MCF 10A (cell line): Measurements from ENCODE around the gene S100A2. TPM values are rescaled to one million over a fixed set of nuclear protein-coding genes. Genes with fewer than 3 reads are reported as not detected.

Experiments used
- BruUV-seq: library from RNA; stranded (reverse); fragments of 400-500 nt; replicated peaks from 2 replicates; lab custom pipeline; 2021; lab: Mats Ljungman, UMichigan
- CTCF ChIA-PET: fragments of 300-600 bp; sonication (Branson Sonifier 250); formaldehyde crosslinking; extraction: SDS; loops from one replicate; lab custom pipeline; 2021; ENCODE audit warnings: antibody characterized with exemption, inconsistent platforms; lab: Yijun Ruan, JAX
- POLR2A ChIA-PET: fragments of 300-600, 350-650 bp; sonication (Branson Sonifier 250); formaldehyde crosslinking; extraction: SDS; loops from one replicate; lab custom pipeline; 2020; ENCODE audit warnings: antibody characterized with exemption, inconsistent platforms; lab: Yijun Ruan, JAX
- DNase-seq: peaks from one replicate; pipeline ENCODE4 v3.0.0-alpha.2; 2018; ENCODE audit not compliant: unreplicated experiment
- H3K27ac Mint-ChIP-seq: one replicate; pipeline ENCODE4 v1.8.0; 2022; ENCODE audit warnings: mild to moderate bottlenecking, low read depth, mixed read lengths; ENCODE audit not compliant: unreplicated experiment
- H3K27me3 Mint-ChIP-seq: one replicate; pipeline ENCODE4 v1.8.0; 2022; ENCODE audit warnings: mixed read lengths; ENCODE audit not compliant: insufficient read depth, unreplicated experiment
- H3K36me3 Mint-ChIP-seq: one replicate; pipeline ENCODE4 v1.8.0; 2022; ENCODE audit warnings: mild to moderate bottlenecking, moderate library complexity, mixed read lengths; ENCODE audit not compliant: insufficient read depth, unreplicated experiment
- H3K4me1 Mint-ChIP-seq: one replicate; pipeline ENCODE4 v1.8.0; 2022; ENCODE audit warnings: mixed read lengths; ENCODE audit not compliant: insufficient read depth, unreplicated experiment
- H3K4me3 Mint-ChIP-seq: one replicate; pipeline ENCODE4 v1.8.0; 2022; ENCODE audit warnings: mild to moderate bottlenecking, moderate library complexity, mixed read lengths; ENCODE audit not compliant: unreplicated experiment
- H3K9me3 Mint-ChIP-seq: one replicate; pipeline ENCODE4 v1.8.0; 2022; ENCODE audit warnings: mixed read lengths; ENCODE audit not compliant: unreplicated experiment
- intact Hi-C: fragments of 100-400 bp; cut with micrococcal nuclease; formaldehyde crosslinking; loops from 2 replicates; pipeline ENCODE4 v1.14.1; 2022
- total RNA-seq: library from RNA; stranded (reverse); gene quantifications from 2 replicates; pipeline ENCODE4 v1.2.3, GENCODE V29; 2022
- TF ChIP-seq, protein P1 (sequence below): fragments of 200-600 bp; IDR thresholded peaks from one replicate; pipeline ENCODE4 v1.8.0; 2022; ENCODE audit warnings: antibody characterized with exemption, mild to moderate bottlenecking; ENCODE audit not compliant: unreplicated experiment

Gene S100A2
- total RNA-seq, 1 experiment from 2014 or later = 5,064 TPM

DNA sequence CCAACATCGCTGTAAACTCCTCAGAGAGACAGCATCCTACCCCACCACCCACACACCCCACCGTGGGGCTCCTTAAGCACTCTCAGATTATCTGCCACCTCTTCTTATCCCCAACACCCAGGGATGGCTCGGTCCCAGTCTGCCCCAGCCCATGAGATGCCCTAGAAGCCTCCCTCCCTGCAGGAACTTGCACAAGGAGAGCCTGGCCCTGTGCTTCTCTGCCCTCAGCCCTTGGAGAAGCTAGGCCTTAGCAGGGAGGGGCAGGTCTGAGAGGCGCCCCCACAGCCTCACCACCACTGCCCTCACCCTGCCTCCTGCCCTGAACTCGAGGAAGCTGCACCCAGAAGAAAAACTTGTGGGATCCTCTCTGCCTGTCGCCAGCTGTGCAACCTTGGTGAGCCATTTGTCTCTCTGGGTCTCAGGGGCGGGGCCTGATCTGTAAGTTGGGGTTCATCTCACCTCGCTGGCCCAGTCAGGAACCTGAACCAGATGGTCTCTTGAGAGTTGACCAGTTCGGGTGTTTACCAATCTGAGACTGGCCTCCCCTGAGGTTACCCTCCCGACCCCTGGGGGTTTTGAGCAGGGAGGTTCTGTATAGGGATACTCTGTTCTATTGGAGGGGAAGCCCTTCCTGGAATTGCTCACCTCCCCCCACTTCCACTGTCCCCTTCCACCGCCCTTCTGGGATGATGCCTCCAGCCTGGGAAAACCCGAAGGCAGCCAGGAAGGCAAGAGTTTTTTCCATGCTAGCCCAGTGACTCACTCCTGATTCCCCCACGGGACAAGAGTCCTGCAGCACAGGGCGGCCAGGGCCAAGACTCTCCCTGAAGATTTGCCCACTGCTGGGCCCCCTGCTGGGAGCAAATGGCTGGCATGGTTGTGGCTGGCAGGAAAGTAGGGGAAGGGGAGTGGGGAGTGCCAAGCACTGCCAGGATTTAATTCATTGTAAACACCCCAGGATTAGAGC is 16.6 kb downstream of the S100A2 start, which contains the start of gene S100A3:
Gene S100A3, minus strand, starts transcription at position 537 of the 967 bp plus-strand sequence. CDS start 773 bp downstream, outside the sequence.
- H3K4me1 Mint-ChIP-seq = peaks cover 56% of the 10 kb centered on the region
- POLR2A ChIA-PET = interaction anchor here (0.8 to 36.1 kb wide), 8 partner anchors 6 to 93 kb away, joined by 3 to 2106 read pairs (median 12); partner anchors contain the start of genes S100A16, S100A2, S100A3 and S100A4
- DNase-seq = peak; percentile 98
- no peaks in the 10 kb centered on the region for H3K9me3 Mint-ChIP-seq
- peak within 1 kb of the TSS; percentile 37 for H3K4me3 Mint-ChIP-seq
- intact Hi-C loops = loop anchor here (1.0 to 2.0 kb wide), 2 partner anchors 16 to 22 kb away; partner anchors contain the start of gene S100A2
- TF ChIP-seq, protein P1, sequence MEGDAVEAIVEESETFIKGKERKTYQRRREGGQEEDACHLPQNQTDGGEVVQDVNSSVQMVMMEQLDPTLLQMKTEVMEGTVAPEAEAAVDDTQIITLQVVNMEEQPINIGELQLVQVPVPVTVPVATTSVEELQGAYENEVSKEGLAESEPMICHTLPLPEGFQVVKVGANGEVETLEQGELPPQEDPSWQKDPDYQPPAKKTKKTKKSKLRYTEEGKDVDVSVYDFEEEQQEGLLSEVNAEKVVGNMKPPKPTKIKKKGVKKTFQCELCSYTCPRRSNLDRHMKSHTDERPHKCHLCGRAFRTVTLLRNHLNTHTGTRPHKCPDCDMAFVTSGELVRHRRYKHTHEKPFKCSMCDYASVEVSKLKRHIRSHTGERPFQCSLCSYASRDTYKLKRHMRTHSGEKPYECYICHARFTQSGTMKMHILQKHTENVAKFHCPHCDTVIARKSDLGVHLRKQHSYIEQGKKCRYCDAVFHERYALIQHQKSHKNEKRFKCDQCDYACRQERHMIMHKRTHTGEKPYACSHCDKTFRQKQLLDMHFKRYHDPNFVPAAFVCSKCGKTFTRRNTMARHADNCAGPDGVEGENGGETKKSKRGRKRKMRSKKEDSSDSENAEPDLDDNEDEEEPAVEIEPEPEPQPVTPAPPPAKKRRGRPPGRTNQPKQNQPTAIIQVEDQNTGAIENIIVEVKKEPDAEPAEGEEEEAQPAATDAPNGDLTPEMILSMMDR = no peak
- no peaks in the 10 kb centered on the region for H3K27me3 Mint-ChIP-seq
- H3K27ac Mint-ChIP-seq = peak within 1 kb of the TSS; percentile 50
- CTCF ChIA-PET = interaction anchor here (1.1 to 13.1 kb wide), 9 partner anchors 10 to 40 kb away, joined by 3 to 146 read pairs (median 7); partner anchors contain the start of gene S100A6
- H3K36me3 Mint-ChIP-seq = peaks cover 22% of the 10 kb centered on the region
- no TSS peak for BruUV-seq

GRCh38 chr1:153547560-153548551 is 17.8 kb downstream of the S100A2 start:
- ChIA-PET POLR2A (interaction anchor here (1.0 to 36.1 kb wide), 6 partner anchors 7 to 67 kb away, joined by 3 to 2106 read pairs (median 30); partner anchors contain the start of genes S100A2, S100A3, S100A4 and S100A5), CTCF (interaction anchor here (0.5 to 13.1 kb wide), 8 partner anchors 12 to 39 kb away, joined by 3 to 146 read pairs (median 4); partner anchors contain the start of gene S100A6)
- H3K9me3 Mint-ChIP-seq = no peaks in the 10 kb centered on the region

GRCh38 chr1:153546796-153547559 is 18.7 kb downstream of the S100A2 start:
- ChIA-PET POLR2A (interaction anchor here (1.2 to 36.1 kb wide), 5 partner anchors 8 to 33 kb away, joined by 3 to 2106 read pairs (median 41); partner anchors contain the start of genes S100A2, S100A3, S100A4 and S100A5), CTCF (interaction anchor here (0.6 to 13.1 kb wide), 6 partner anchors 13 to 26 kb away, joined by 3 to 146 read pairs (median 4); partner anchors contain the start of gene S100A6)
- TF ChIP-seq, protein P1 = no peak
- H3K27ac Mint-ChIP-seq = peak overlapping the region; percentile 92
- intact Hi-C loops = no loop called here
- no TSS peak for BruUV-seq
- peaks cover 73% of the 10 kb centered on the region for H3K4me1 Mint-ChIP-seq
- H3K36me3 Mint-ChIP-seq = peaks cover 19% of the 10 kb centered on the region
- no peak overlapping the region for H3K4me3 Mint-ChIP-seq
- no peaks in the 10 kb centered on the region for H3K27me3 Mint-ChIP-seq
- no peak for DNase-seq
- no peaks in the 10 kb centered on the region for H3K9me3 Mint-ChIP-seq

More at GRCh38 chr1:153547560-153548551, 17.8 kb downstream of the S100A2 start:
- no TSS peak for BruUV-seq
- TF ChIP-seq, protein P1 = no peak
- Mint-ChIP-seq H3K27ac (peak overlapping the region; percentile 50), H3K4me1 (peaks cover 67% of the 10 kb centered on the region), H3K27me3 (no peaks in the 10 kb centered on the region), H3K36me3 (peaks cover 22% of the 10 kb centered on the region), H3K4me3 (no peak overlapping the region)
- no peak for DNase-seq
- intact Hi-C loops = loop anchor here (2.0 kb wide), 1 partner anchor 17 kb away; the partner anchor contains the start of gene S100A2
